Heart left ventricle (tissue), 13 donors: ENCODE data around the gene NKD1.

Source experiments
- CTCF ChIP-seq, 12 donors: fragments of 200-600 bp; sonication (generic) in 4 of 12; IDR thresholded peaks; one replicate each; pipeline versions ENCODE4 v1.5.0 to v1.8.0; 2018 to 2022; ENCODE audit warnings: antibody characterized with exemption in 12 of 12, mild to moderate bottlenecking in 5 of 12
- POLR2A ChIP-seq, 2 donors: fragments of 450-650 bp; IDR thresholded peaks; one replicate each; pipeline ENCODE4 v1.6.1; 2017; ENCODE audit warnings: antibody characterized with exemption in 2 of 2, mild to moderate bottlenecking in 2 of 2, moderate library complexity in 2 of 2
- donor health status: ischemic (EF 13 %, LVEDD 7.1; RV severe dilation, severe dysfunction).
- donor health status: DM: no; HTN: yes; CAD: no.
- donor health status: DM: no; HTN: no; CAD: no.
- donor health status: ischemic (EF 25% LVEDD 6.9; RV normal size, moderate dysfunction).
- donor health status: ischemic (EF 25% LVEDD 5.7; RV mildly dilated, moderate dysfunction).
- donor health status: ischemic (EF 35%, LVEDD 5.7; RV mildly dilated, moderate dysfunction).
- donor health status: nonischemic (EF 11% LVEDD 7.7; RV severe dilation, severe dysfunction).
- donor health status: DM: yes; HTN: yes; CAD: no.
- donor health status: PGD.
- donor health status: ischemic (EF 29% LVEDD 5.4; RV normal size, mild dysfunction).
- donor health status: nonischemic (EF 23%, LVEDD 6.1; RV moderate dilation, normal function).

GRCh38 chr16:50500171-50500874 is 47.9 kb upstream of the NKD1 start:
- TF ChIP-seq CTCF (IDR thresholded peaks at IDR 0.05) (no peak), POLR2A (IDR thresholded peaks at IDR 0.05) (no peak)
